GM19351 (cell line): ENCODE data around the gene TRIM2.

Source experiments
- ATAC-seq: cut with Tn5 transposase; IDR thresholded peaks from one replicate; pipeline ENCODE4 v1.9.1; 2021; ENCODE audit warnings: mild to moderate bottlenecking, moderate library complexity; ENCODE audit not compliant: unreplicated experiment

Gene TRIM2

DNA sequence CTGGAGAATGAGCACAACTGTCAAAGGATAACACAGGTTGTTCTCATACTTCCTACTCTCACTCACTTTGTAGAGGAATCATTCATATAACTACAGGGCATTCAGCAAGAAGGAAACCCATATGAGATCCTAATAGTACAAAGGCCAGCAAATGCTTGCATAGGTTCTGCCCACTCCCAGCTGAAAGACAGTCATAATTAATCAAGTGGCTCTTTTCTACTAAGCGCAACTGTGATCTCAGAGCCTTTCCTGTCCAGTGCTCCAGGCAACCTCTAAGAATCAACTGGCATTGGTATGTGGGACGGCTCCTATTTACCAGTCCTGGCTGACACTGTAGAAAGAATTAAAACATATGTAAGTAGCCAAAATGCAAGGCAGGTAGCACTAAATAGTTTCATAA is 121.3 kb downstream of the TRIM2 start:
- ATAC-seq: no peak

DNA sequence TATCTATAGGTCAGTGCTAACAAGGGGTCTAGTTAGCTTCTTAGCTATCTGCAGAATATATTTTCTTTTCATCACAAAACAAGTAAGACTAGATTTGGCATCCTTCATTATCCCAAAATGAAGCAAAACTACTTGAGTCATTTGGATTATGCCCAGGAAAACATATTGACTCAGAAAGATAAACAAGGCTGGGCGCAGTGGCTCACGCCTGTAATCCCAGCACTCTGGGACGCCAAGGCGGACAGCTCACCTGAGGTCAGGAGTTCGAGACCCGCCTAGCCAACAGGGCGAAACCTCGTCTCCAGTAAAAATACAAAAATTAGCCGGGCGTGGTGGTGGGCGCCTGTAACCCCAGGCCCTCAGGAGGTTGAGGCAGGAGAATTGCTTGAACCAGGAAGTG is 122.3 kb downstream of the TRIM2 start:
- ATAC-seq: no peak

DNA sequence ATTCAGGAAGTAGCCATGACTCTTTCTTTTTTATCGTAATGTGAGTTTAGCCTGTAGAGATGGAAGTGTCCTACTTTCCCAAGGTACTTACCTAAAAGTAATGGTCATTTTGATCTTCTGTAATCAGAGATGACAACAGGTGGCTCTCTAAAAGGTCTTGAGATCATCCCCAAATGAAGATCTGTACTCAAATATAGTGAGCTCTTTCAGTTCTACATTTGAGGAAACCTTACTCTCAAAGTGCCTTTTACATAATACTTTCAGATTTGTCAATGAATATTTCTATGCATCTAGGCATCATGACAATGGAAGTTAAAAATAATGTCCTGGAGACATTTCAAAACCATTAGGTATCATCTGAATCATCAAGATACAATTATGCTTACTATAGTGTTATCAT is 123.0 kb downstream of the TRIM2 start:
- ATAC-seq: peak; percentile 69

DNA sequence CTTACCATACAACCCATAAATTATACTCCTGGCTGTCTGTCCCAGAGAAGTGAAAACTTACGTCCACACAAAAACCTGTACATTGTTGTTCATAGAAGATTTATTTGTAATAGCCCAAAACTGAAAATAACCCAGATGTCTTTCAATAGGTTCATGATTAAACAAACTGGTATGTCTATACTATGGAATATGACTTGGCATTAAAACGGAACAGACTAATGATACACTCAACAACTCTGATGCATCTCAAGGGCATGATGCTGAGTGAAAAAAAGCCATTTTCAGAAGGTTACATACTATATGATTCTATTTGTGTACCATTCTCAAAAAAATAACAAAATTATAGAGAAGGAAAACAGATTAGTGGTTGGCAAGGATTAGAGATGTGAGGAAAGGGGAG is 128.7 kb downstream of the TRIM2 start:
- no peak for ATAC-seq

DNA sequence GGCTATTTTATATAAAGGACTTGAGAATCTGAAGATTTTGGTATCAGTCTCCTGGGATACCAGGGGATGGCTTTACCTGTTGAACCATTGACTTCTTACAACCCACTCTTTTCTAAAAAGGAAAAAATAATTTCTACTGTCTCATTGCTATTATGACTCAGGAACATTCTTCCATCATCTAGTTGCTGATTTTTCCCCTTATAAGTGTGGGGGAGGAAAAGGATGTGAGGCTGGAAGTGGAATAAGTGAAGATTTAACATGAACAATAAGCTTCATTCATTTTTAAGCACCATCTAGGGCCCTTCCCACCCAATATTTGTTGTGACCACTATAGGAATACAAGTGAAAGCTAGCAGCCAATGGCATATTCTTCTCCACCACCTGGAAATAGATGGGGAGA is 129.6 kb downstream of the TRIM2 start:
- ATAC-seq: no peak

DNA sequence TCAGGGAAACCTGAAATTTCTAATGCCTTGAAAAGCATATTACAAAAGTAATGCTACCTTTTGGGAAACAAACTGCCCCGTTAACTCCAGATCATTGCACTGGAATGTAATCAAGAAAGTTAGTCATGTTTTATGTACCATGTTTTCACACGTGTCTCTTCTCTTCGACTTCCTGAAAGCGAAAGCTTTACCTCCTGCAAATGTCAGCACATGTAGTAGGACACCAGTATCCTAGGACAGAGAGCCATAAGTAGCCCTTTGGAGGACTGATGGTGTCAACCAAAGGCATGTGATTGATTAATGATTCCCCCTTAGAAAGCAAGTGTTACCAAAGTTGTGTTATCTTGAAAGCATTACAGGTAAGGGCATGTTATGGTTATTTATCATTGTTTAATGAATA is 131.4 kb downstream of the TRIM2 start:
- ATAC-seq: no peak

DNA sequence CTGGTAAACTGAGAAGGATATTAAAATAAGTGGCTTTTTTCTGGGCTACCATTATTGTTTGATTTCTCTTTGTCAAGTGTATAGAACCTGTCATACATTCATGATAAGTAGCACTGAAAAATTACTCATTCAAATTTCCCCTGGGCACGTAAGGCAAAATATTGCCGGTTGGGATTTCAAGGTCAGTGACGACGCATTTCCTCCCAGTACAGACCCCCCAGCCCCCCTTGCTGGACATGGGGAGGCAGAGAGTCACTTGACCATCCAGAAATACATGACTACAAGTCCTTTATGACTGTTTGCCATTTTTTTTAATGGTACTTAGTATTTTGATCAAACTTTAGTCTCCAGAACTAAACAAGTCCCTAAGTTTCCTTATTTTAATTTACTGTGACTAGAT is 133.4 kb downstream of the TRIM2 start:
- ATAC-seq: no peak

DNA sequence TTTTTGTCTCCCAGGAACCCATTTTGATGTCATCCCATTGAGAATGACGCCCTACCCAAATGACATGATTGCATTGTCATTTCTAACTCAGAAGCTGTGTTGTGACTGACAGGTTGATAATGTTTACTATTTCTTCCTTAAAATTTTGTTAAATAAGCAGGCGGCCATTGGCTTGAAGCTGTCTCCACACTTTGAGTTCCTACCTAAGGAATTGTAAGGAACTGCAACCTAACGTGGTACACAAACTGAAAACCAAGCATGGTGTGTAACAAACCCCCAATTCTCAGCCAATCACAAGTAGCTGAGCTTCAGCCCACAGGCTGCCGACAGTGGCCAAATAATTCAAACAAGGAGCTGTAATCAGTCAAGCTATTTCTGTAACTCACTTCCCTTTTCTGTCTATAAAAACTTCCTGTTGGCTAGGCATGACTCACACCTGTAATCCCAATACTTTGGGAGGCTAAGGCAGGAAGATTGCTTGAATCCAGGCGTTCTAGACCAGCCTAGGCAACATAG is 137.4 kb downstream of the TRIM2 start:
- ATAC-seq: peak; percentile 26

DNA sequence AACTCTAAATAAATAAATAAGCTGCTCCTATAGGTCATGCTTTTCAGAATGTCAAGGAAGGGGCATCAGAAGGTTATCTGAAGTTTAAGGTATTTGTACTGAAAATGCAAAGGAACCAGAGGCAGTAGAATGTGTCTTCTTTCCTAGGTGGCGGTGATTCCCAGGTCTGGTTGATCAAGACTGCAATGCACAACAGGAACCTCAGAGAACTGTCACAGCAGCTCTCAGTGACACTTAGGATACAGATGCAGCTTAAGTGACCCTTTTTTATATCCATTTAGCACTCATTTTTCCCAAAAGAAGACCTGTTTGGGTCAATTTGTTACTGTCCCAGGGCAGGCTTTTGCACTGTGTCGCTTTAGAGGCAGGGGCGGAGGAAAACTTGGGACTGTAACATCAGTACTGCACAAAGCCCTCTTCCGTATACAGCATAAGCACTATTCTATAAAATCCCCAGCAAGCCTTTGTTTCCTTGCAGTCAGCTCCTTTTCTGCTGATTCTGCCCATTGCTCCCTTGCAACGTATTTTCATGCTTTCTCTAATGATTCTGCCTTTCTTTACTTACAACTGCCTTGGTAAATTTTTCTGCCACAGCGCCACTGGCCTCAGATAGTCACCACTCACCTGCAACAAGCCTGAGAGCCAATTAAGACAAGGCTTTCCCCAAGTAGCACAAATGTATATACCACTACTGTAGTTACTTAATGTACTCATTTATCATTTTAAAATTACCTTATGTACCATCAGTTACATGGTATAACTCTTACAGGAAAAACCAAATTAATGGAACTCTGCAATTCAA is 138.7 kb downstream of the TRIM2 start:
- no peak for ATAC-seq

DNA sequence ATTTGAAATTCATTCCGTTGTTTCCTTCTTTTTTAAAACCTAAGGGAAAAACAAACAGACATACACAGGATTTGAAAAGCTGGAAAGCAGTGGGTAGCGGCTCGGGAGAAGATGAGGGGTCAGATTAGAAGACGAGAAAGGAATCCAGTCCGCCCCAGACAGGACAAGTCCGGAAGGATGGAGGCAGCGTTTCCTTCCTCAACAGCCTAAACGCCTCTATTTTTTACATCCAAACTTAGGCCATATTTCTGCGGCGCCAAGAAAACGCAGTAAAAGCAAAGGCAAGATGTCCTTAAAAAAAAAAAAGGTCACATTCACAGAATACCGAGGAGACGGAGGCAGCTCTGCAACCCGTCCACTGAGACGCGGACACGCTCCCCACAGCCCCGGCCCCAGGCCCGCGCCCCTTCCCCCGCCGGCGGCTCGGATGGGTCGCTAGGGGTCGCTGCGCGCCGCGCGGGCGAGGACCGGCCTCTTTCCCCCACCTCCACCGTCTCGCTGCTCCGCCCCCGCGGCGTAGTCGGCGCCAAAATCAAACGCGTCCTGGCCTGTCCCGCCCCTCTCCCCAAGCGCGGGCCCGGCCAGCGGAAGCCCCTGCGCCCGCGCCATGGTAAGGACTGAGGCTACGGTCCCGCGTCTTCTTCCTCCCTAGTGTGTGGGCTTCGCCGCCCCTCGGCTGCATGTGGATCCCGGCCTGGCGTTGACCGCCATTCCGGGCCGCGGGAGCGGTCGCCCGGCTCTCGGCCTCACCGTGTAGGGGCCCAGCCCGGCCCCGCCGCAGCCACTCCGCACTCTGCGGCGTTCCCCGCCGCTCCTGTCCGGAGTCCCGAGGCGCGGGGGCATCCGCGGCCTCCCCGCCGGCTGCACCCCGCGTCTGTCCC is 140.1 kb downstream of the TRIM2 start, which contains the start of gene MND1:
MND1 (plus strand) TSS at position 558 of the 881 bp plus-strand sequence; CDS start at position 608, 50 bp downstream.
- ATAC-seq: peak; percentile 76

DNA sequence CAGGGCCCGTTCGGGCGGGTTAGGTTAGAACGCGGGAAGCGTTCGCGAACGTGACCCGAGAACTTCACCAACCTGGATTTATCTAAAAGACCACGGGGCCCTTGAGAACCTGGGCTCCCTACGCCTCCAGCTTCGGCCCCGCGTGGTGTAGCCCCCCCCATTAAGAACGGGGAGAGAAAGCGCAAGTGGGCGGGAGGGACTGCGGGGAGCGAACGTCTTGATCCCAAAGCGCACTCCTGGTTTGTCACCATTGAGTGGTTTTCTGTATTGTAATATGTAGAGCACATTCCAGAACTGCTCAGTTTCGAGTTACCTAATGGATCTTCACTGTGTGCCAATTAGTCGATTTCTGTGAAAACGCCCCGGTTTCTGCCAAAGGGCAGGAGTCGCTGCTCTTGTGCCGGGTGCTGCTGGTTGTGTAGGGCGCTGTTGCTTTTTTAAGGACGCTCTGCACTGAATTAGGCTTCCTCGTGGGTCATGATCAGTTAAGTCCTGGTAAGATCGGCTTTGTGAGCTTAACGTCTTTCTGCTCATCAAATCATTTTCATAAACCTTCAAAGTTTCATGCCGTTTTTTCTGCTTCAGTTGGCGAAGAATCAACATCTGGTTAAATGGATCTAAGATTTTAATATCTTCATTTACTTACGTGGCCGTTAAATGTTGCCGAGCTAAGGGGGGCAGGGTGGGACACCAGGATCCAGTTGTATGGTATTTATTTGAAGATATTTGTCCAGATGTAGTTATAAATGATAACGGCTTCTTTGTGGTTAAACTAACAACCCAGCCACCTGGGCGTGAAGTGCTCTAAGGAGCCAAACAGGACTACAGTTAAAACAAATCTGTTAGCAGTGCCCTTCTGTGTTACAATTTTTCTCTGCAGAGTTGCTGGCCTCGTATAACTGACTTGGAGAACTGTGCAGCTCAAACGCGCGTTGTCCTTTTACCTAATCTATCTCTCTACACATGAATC is 141.1 kb downstream of the TRIM2 start:
- ATAC-seq: peak; percentile 35

DNA sequence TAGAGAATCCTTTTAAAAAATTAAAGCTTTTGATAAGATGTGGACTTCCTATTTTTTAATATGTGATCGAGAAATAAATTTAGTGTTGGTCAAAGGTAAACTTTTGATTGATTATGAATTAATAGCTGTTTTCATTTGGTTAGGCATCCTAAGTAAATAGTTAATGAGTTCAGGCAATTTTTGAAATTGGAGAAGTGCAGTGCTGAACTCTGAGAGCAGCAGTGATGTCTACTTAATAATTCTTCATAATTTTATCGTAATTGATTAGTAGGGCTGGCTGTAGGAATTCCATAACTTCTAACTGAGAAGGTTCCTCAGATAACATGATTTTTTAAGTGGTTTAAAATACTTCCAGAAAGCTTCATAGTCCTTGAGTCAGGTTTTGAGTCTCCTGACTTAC is 141.8 kb downstream of the TRIM2 start:
- ATAC-seq: no peak

DNA sequence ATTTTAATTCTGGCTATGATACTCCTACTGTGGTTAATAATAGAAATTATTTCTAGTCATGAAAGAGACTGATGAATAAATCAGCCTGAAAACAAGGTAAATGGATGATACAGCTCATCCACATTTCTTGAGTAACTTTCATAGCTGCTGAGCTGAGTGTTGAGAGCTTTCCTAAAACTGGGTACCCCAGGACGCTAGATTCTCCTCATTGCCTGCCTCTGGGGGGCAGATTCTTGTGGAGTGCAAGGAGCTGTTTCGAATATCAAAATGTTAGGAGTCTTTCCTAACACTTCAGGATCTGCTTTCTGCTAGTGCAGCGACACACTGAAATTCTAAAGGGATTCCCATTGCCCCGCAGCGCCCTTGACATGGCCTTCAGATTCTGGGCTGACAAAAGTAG is 142.3 kb downstream of the TRIM2 start:
- ATAC-seq: no peak

DNA sequence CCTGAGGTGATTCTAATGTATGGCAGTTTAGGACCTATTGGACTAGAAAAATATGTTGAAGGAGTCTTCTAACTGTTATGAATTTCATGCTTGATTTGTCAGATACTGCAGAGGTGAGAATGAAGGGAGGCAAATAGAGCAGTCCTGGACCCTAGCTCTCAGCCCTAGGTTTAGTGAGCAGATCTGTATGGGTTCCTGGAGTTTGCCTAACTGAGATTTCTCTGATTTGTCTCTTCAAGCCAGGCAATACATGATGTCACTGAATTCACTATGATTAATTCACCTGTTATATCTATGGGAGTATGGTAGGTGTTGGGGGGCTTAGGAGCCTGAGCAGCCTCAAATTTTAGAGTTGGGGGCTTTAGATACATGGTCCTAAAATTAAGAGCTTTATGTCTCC is 142.9 kb downstream of the TRIM2 start:
- ATAC-seq: no peak

DNA sequence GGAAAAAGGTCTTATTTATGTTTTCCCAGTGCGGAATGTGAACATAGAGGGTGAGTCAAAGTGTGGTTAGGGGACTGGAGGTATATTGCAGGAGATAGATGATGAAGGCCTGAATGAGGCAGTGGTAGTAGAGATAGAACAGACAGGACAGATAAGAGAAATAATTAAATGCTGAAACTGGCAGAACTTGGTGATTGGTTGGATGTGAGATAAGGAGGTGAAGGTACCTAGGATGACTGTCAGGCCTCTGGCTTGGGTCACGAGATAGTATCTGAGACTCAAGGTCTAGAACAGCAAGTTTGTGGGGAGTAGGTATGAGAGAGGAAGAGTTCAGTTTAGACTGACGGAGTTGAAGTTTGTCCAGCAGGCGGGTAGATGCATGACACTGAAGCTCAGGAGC is 143.8 kb downstream of the TRIM2 start:
- ATAC-seq: no peak

DNA sequence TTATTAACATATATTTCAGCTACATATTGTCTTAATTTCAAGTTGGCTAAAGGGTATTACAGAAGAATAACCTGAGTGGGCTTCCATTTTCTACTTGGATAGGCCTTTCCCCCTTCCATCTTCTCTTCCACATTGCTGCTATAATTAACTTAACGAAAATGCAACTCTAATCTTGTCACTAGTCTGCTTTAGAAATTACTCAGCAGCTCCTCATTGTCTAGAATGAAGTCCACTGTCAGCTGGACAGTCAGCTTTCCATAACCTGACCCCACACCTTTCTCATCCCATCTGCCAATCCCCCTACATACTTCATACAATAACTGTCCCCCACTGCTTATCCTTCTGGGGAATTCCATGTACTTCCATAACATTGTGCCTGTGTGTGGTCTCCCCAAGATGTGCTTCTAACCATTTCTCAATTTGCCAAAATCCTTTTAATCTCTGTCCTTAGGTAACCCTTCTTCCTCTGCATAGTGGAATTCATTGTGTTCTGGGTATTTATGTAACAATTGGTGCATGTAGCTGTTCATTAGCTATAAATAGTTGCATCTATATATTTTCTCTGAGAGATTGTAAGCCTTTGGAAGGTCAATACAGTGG is 145.1 kb downstream of the TRIM2 start:
- no peak for ATAC-seq

DNA sequence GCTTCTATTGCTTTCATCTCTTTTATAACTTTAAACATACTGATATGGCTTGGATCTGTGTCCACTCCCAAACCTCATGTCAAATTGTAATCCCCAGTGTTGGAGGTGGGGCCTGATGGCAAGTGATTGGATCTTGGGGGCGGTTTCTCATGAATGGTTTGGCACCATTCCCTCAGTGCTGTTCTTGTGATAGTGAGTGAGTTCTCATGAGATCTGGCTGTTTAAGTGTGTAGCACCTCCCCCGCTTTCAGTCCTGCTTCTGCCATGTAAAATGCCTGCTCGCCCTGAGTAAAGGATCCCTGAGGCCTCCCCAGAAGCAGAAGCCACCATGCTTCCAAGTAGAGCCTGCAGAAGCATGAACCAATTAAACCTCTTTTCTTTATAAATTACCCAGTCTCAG is 157.9 kb downstream of the TRIM2 start:
- no peak for ATAC-seq

DNA sequence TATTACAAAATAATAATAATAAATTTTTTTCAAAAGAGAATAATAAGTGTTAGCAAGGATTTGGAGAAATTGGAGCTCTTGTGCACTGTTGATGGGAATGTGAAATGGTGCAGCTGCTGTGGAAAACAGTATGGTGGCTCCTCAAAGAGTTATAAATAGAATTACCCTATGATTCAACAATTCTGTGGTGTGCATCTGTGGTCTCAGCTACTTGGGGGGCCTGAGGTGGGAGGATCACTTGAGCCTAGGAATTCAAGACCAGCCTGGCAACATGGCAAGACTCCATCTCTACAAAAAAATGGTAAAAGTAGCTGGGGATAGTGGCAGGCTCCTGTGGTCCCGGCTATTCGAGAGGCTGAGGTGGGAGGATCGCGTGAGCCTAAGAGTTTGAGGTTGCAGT is 159.8 kb downstream of the TRIM2 start:
- no peak for ATAC-seq

DNA sequence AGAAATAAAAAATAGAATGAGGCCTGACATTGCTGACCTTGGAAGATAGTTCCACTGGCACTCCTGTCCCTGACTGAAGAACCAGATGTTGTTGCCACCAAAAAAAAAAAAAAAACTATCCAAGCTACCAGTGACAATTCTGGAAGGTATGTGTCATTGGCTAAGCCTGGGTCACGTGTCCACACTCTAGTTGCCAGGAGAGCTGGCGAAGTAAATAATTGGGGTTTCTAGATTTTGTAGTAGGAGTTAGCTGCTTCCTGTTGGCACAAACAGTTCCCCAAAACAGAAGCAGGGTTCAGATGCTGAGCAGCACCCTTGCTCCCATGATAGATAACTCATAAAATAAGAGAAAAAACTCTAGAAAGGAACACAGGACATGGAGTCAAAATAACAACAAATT is 160.8 kb downstream of the TRIM2 start:
- ATAC-seq: no peak

DNA sequence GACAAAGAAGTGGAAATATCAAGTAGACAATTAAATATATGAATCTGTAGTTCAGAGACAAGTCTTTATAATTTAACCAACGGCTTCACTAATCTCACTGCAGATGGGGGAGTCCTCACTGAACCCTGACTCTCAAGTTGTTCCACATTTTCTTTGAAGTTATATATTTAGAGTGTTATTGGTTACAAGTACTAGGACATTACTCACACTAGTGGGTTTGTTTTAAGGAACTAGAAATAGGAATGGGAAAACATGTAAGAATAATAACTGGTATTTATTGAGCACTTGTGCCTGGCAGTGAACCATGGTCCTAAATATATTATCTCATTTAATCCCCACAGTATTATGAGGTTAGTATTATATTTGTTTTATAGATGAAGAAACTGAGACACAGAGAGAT is 162.2 kb downstream of the TRIM2 start:
- no peak for ATAC-seq
